Measurements from ENCODE around the gene GREB1.

Gene GREB1

GRCh38 chr2:11691076-11691660 lies 157.3 kb downstream of the GREB1 start:
- H3K4me1 ChIP-seq (ENCODE audit: low read depth, poor library complexity, severe bottlenecking), result peaks cover 25% of the 10 kb centered on the region
- no peaks in the 10 kb centered on the region for H3K79me2 ChIP-seq (ENCODE audit: insufficient read depth, low read depth)
- H3K36me3 ChIP-seq (ENCODE audit: insufficient read depth), result no peaks in the 10 kb centered on the region
- no peak overlapping the region for H3K4me3 ChIP-seq (IDR thresholded peaks at IDR 0.05; ENCODE audit: insufficient read depth, low read depth, low read length)
- H2AFZ ChIP-seq (ENCODE audit: low read depth), result no peak overlapping the region
- H4K20me1 ChIP-seq (ENCODE audit: insufficient read depth), result no peaks in the 10 kb centered on the region
- no peak overlapping the region for H3K9ac ChIP-seq
- no peak overlapping the region for H3K4me2 ChIP-seq
- no peaks in the 10 kb centered on the region for H3K27me3 ChIP-seq (ENCODE audit: insufficient read depth, low read depth)
- H3K27ac ChIP-seq, result no peak overlapping the region
- TF ChIP-seq CTCF (conservative IDR thresholded peaks at IDR 0.05; ENCODE audit: low read depth, low read length), result no peak

Measured in KMS-11 (cell line).